RPMI7951 (cell line): Measurements from ENCODE around the gene TMCC3. TPM values are rescaled to one million over a fixed set of nuclear protein-coding genes. Genes with fewer than 3 reads are reported as not detected.
"Not testable (repeated sequence)": the region's sequence is repeated elsewhere in the genome, so short reads cannot be mapped to it uniquely, and the experiment has no call there.

Experiments used
- DNase-seq: peaks from one replicate; pipeline ENCODE4 v3.0.0-alpha.2; 2012; ENCODE audit warnings: low read depth
- total RNA-seq: library from RNA; depleted of rRNA; stranded (reverse); fragments of >200 nt; shearing (Covaris generic); gene quantifications from 2 replicates; pipeline ENCODE4 v1.2.3, GENCODE V29; 2014; rRNA removed

The TMCC3 gene
- 2.1 and 2.4 TPM in 2 replicates for total RNA-seq

DNA sequence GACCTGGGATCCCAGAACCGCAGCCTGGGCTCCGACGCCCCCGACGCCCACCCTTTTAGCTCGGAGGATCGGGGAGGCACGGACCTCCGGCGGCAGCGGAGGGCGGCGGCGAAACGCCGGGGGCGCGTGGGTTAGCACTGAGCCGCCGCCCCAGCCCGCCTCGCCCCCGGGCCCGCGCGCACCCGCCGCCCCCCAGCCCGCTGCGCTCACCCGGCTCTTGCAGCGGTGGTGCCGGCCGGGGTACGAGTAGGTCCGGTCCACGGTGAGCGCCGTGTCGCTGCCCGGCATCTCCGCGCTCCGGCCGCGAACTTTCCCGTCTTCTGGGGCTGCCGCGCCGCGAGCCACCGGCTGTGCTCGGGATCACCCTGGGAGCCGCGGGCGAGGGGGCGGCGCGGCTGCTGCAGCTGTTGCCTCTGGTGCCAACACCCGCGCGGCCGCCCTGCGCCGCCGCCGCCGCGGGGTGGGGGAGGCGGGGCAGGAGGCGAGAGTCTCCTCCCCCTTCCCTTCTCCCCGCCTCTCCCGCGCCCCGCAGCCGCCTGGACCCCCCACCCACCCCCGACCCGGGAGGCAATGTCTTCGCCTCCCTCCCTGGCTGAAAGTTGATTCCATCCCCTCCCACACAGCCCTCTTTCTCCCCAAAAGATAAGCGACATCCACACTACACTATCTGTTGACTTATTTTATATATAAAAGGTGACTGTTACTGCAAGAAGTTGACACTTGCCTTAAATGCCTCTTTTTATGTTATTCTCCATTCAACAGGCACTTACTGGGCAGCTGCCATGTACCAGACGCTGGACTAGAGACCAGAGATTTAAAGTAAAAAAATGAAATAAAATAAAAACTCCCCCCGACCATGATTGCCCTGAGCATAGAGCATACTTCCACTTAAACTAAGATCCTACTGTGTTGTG, at the start of gene TMCC3:
TSS of gene TMCC3 (minus strand) at position 415 of the 914 bp plus-strand sequence. CDS start at position 288, 127 bp downstream.
- peak; percentile 46 for DNase-seq

- no peak for DNase-seq
Observed at GRCh38 chr12:94699801-94700200, 49.4 kb upstream of the TMCC3 start.

GRCh38 chr12:94698578-94698977, 48.2 kb upstream of the TMCC3 start:
- DNase-seq, result no peak

DNA sequence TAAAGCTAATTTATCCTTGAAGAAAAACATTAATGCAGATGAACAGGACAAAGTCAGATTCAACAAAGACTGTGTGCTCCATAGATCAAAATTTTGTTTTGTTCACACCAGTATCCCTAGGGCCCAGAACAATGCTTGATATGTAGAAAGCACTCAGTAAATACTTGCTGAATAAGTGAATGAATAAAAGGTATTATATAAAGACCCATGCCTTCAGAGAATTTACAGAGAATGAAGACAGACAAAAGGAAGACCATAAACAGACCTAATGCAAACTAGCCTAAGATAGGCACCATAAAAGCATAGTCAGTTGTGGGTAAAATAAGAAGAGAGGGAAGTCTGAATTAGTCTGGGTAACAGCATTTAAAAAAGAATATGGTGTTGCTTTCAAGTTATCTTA, 47.3 kb upstream of the TMCC3 start:
- DNase-seq, result no peak

DNA sequence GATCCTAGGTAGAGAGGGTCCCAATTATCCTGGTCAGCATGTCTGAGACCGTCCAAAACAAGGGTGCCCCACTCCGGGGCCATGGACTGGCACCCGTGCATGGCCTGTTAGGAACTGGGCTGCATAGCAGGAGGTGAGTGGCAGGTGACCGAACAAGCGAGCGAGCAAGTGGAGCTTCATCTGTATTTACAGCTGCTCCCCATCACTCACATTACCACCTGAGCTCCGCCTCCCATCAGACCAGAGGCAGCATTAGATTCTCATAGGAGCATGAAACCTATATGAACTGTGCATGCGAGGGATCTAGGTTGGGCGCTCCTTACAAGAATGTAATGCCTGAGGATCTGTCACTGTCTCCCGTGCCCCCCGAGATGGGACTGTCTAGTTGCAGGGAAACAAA, 44.4 kb upstream of the TMCC3 start:
- no peak for DNase-seq

GRCh38 chr12:94692826-94693225, 42.5 kb upstream of the TMCC3 start:
- not testable (repeated sequence) for DNase-seq

DNA sequence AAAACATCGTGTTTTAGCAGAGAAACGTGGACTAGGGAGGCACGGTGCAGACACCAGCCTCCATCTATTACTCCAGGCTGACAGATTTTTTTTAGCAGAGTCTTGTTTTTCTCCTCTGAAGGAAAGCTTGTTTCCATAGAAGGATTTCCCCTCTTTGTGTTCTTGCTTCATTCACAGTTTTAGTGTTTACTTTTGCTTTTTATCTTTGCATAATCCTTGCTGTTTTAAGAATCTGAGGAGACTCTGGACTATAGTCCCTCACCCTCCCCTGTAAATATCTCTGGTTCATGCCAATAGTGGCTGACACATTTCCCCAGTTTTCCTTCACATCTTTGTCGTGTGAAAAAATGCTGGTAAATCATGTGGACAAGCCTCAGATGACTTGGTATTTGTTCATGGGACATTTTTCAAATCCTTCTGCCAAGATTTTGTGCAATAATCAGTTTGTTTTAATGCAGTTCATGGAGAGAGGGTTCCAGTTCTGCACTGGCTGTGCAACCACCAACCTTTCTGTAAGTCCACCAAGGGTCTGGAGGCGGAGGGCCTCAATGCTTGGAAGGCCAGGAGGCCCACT, 39.9 kb upstream of the TMCC3 start:
- DNase-seq, result no peak

- DNase-seq, result no peak
Observed at GRCh38 chr12:94689646-94690036, 39.3 kb upstream of the TMCC3 start.

GRCh38 chr12:94689002-94689645, 38.8 kb upstream of the TMCC3 start:
- peak; percentile 3 for DNase-seq

DNA sequence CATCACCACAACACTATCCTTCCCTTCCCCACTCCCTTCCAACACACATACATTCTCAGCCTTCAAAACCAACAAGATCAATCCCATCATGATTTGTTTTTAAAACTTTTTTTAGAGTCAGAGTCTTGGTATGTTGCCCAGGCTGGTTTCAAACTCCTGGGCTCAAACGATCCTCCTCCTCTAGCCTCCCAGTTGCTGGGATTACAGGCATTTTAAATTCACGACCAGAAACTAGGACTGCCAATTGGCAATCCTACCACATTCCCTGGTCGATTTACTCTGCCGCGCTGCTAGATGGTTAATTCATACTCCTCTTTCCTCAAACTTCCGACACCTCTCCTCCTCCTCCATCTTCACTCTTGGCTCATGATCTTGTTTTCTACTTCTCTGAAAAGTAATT, 37.5 kb upstream of the TMCC3 start:
- no peak for DNase-seq

- DNase-seq, result no peak
Observed at GRCh38 chr12:94686834-94687628, 36.7 kb upstream of the TMCC3 start.

GRCh38 chr12:94684416-94685142, 34.2 kb upstream of the TMCC3 start:
- no peak for DNase-seq

DNA sequence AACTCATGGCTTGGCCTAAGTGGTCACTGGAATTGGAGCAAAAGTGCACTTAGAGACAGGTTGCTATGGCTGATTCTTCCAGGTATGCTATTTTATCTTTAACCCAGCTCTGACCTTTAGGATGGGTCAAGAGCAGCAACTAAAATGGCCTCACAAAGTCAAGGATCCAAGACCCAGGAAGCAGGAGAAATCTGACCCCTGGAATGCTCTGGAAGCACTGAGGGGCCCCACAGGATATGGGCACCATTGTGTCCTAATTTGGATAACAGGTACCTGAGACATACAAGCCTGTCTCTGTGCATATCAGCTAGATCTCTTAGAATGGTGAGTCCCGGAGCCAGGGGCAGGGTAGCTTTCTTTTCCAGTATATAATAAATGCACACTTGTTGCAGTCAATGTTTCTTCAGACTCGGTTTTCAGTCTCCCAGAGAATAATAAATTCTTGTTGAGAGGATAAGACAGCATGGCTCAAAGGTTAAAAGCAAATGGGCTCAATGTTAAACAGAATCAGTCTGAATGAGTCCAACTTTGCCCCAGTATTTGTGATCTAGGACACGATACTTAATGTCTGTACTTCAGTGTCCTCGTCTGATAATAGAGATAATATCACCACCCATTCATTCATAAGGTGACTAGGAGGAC, 29.3 kb upstream of the TMCC3 start:
- no peak for DNase-seq

DNA sequence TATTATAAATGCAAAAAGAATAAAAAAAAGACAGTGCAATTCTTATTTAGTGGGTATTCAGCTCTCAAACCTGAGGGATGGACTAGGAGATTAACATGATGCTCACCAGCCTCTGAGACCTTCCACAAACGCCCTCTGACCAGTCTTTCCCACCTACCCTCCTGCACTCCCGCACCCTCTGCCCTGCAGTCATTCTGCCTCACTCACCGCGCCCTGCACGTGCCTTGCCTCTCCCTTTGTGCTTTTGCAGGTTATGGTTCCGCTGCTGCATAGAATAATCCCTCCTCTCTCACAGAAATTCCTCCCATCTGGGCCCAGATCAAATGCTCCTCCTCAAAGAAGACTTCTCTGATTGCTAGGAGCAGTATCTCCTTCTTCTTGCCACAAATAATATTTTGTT, 28.5 kb upstream of the TMCC3 start:
- no peak for DNase-seq

DNA sequence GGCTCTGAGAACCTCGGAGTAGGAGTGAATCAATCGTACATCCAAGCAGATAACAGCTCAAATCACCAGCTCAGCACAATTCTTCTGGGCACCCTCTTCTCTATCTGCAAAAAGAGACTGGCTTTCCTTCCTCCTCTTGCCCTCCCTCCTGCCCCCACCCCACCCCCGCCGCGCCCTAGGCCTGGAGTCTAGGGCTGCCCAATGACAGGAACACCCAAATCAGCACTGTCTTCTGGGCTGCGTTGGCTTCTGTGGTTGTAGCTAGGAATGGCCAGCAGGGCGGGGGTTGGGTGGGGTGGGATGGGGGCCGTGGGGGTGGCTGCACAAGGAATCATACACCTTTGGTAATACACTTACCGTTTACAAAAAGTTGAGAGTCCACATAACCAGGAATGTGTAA, 28.0 kb upstream of the TMCC3 start:
- DNase-seq, result no peak

GRCh38 chr12:94677778-94678177, 27.4 kb upstream of the TMCC3 start:
- DNase-seq, result no peak

- DNase-seq, result no peak
Observed at GRCh38 chr12:94676922-94677321, 26.6 kb upstream of the TMCC3 start.

- DNase-seq, result no peak
Observed at GRCh38 chr12:94676031-94676641, 25.8 kb upstream of the TMCC3 start.

GRCh38 chr12:94674835-94675234, 24.5 kb upstream of the TMCC3 start:
- DNase-seq, result no peak

- no peak for DNase-seq
Observed at GRCh38 chr12:94674051-94674451, 23.7 kb upstream of the TMCC3 start.
